ENCODE measurements around the gene ABR.

The ABR gene

DNA sequence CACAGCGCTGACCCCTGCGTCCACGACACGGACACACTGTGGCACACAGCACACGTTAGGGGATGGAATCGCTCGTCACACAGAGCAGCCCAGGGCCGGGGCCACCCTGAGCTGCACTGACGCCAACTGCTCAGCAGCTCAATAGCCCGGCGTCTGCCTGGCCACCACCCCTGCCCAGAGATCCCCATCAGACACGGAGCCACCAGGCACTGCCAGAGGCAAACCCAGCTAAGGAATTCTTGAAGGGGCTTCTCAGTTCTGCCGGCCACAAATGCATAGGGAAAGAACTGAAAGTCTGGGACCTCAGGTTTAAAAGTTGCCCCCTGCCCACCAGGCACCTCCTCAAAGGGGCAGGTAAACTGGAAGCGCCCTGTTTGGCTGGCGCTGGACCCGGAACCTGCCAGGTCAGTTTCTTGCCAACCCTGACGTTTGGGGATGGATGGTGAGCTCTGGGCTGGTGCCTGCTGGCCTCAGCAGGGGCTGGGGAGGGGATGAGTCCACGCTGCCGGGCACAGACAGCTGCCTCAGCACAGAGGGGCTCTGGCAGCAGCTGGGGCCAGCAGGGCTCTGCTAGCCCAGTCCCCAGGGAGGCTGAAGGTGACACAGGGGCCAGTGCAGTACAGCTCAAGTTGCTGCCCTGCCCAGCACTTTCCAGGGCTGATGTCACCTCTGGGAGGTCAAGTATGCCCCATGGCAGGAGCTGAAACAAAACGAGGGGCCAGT lies 149.7 kb downstream of the ABR start:
- no peaks in the 10 kb centered on the region for H3K27me3 Mint-ChIP-seq
- peaks cover 51% of the 10 kb centered on the region for H3K4me1 Mint-ChIP-seq (ENCODE audit: low read depth)
- no peaks in the 10 kb centered on the region for H3K9me3 Mint-ChIP-seq
- no peak overlapping the region for H3K27ac Mint-ChIP-seq
- intact Hi-C loops (cut with micrococcal nuclease), result no loop called here
- H3K36me3 Mint-ChIP-seq (ENCODE audit: low read depth), result peaks cover 95% of the 10 kb centered on the region
- H3K4me3 Mint-ChIP-seq, result no peak overlapping the region

GRCh38 chr17:1029196-1029921 lies 150.4 kb downstream of the ABR start:
- Mint-ChIP-seq H3K9me3 (no peaks in the 10 kb centered on the region), H3K27ac (no peak overlapping the region), H3K4me3 (no peak overlapping the region)

DNA sequence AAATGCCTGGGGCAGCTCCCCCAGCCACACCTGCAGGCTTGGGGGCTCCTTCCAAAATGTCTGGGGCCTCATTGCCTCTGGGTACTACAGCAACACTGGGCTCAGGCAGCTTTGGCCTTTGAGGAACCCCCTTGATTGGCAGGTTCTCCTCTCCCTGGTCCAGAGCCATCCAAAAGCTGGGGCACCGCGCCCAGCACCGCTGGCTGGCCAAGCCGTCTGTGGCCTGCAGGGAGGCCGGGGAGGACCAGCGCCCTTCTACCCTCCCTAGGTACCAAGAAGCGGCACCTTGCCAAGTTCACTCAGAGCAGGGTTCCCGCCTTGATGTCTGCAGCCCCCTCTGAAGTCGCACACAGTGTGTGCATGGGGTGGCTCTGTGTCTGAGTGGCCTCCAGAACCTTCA lies 152.7 kb downstream of the ABR start:
- H3K4me3 Mint-ChIP-seq, result no peak overlapping the region
- H3K9me3 Mint-ChIP-seq, result no peaks in the 10 kb centered on the region
- peaks cover 25% of the 10 kb centered on the region for H3K4me1 Mint-ChIP-seq (ENCODE audit: low read depth)
- H3K27ac Mint-ChIP-seq, result no peak overlapping the region
- peaks cover 94% of the 10 kb centered on the region for H3K36me3 Mint-ChIP-seq (ENCODE audit: low read depth)
- intact Hi-C loops (cut with micrococcal nuclease), result no loop called here
- H3K27me3 Mint-ChIP-seq, result no peaks in the 10 kb centered on the region

More at GRCh38 chr17:1029196-1029921, 150.4 kb downstream of the ABR start:
- no peaks in the 10 kb centered on the region for H3K27me3 Mint-ChIP-seq
- intact Hi-C loops (cut with micrococcal nuclease), result no loop called here
- H3K36me3 Mint-ChIP-seq (ENCODE audit: low read depth), result peaks cover 94% of the 10 kb centered on the region
- H3K4me1 Mint-ChIP-seq (ENCODE audit: low read depth), result peaks cover 44% of the 10 kb centered on the region

GRCh38 chr17:1026599-1026975 lies 153.2 kb downstream of the ABR start:
- H3K36me3 Mint-ChIP-seq (ENCODE audit: low read depth), result peaks cover 96% of the 10 kb centered on the region
- H3K4me1 Mint-ChIP-seq (ENCODE audit: low read depth), result peaks cover 23% of the 10 kb centered on the region
- intact Hi-C loops (cut with micrococcal nuclease), result no loop called here
- no peaks in the 10 kb centered on the region for H3K9me3 Mint-ChIP-seq
- H3K27me3 Mint-ChIP-seq, result no peaks in the 10 kb centered on the region
- H3K4me3 Mint-ChIP-seq, result no peak overlapping the region
- no peak overlapping the region for H3K27ac Mint-ChIP-seq

DNA sequence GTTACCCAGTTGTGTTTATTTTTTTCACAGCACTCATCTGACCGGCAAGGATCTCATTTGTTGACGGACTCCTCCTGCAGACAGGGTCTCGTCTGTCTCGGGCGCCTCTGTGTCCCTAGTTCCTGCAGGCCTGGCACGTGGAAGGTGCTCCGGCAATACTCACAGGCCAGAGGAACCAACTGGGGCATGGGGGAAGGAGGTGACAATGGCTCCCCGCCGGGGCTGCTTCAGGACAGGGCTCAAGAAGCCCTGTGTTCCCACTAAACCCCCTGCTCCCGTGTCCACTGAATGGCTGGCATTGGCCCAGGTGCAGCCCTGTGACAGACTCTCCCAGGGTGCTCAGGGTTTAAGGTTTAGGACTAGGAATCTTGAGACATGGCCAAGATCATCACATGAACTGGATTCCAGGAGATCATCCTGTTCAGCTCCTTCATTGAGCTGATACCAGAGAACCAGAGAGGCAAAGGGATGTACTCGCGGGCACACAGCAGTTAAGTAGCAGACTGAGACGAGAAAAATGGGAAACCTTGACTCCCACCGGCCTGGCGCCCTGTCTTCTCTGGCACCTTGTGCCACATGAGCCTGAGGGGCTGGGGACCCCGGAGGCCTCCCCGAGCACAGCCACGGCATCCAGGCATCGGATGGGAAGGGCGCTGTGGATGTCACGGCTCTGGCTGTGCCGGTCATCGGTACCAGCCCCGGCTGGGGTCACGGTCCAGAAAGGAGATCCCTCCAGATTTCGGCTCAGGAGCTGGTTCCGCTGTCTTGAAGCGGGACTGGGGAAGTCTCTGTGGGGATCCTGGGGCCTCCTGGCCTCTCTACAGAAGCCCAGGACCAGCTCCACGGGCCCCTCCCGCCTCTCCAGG lies 153.8 kb downstream of the ABR start:
- H3K27me3 Mint-ChIP-seq, result no peaks in the 10 kb centered on the region
- H3K9me3 Mint-ChIP-seq, result no peaks in the 10 kb centered on the region
- no peak overlapping the region for H3K4me3 Mint-ChIP-seq
- intact Hi-C loops (cut with micrococcal nuclease), result no loop called here
- no peak overlapping the region for H3K27ac Mint-ChIP-seq
- H3K4me1 Mint-ChIP-seq (ENCODE audit: low read depth), result peaks cover 23% of the 10 kb centered on the region
- peaks cover 99% of the 10 kb centered on the region for H3K36me3 Mint-ChIP-seq (ENCODE audit: low read depth)

DNA sequence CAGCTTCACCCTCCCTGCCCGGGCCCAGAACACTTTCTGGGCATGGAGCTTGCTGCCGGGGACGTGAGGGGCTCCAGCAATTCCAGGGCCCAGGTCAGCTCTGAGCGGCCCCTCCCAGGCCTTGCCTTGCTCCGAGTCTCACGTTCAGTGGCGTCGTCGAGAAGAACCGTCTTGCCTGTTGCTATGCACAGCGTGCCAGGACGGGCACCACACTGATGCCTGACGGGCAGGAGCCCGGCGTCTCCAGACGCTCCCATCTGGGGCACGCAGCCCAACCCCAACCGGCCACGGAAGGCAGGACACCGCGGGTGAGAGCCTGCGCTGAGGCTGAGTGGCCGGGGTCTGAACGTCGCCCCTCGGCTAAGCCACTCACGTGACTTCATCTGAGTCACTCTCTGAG lies 155.7 kb downstream of the ABR start:
- Mint-ChIP-seq H3K27me3 (no peaks in the 10 kb centered on the region), H3K27ac (no peak overlapping the region), H3K4me1 (ENCODE audit: low read depth) (peaks cover 14% of the 10 kb centered on the region), H3K4me3 (no peak overlapping the region), H3K9me3 (no peaks in the 10 kb centered on the region), H3K36me3 (ENCODE audit: low read depth) (peaks cover 99% of the 10 kb centered on the region)
- intact Hi-C loops (cut with micrococcal nuclease), result no loop called here

DNA sequence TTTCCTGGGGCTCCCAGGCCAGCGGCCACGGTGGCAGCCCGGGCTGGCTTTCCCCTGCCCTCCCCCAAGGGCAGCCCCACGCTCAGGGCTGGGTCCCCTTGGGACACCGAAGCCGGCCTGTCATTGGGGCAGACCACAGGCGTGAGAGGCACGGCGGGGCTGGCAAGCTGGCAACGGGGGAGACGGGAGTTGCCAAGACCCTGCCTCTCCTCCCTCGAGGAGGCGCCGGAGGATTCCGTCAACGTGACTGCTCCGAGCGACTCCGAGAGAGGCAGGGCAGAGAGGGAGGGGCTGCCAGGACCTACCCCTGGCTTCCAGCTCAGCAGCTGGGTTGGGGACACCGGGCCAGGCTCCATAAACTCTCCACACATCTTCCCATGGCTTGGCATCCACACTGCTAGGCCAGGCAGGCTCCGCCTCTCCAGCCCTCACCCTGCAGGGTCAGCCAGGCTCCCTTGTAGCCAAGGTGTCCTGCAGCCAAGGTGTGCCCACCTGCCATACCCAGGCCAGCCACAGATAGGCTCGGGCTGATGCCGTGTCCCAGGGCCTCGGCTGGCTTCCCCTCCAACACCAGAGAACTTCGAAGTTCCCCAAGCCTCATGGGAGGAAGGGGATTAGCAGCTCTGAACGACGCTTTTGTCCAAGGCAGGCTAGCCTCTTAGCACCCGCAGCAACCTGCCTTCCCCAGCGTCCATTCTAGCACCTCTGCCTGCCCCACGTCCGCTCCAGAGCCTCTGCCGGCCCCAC lies 157.3 kb downstream of the ABR start:
- H3K9me3 Mint-ChIP-seq, result no peaks in the 10 kb centered on the region

GRCh38 chr17:1021147-1021546 lies 158.6 kb downstream of the ABR start:
- peaks cover 94% of the 10 kb centered on the region for H3K36me3 Mint-ChIP-seq (ENCODE audit: low read depth)
- intact Hi-C loops (cut with micrococcal nuclease), result no loop called here
- no peaks in the 10 kb centered on the region for H3K9me3 Mint-ChIP-seq
- no peak overlapping the region for H3K27ac Mint-ChIP-seq
- H3K4me3 Mint-ChIP-seq, result no peak overlapping the region
- no peaks in the 10 kb centered on the region for H3K27me3 Mint-ChIP-seq
- H3K4me1 Mint-ChIP-seq (ENCODE audit: low read depth), result peaks cover 13% of the 10 kb centered on the region

More for the DNA sequence above, 157.3 kb downstream of the ABR start:
- Mint-ChIP-seq H3K27ac (no peak overlapping the region), H3K27me3 (no peaks in the 10 kb centered on the region), H3K36me3 (ENCODE audit: low read depth) (peaks cover 94% of the 10 kb centered on the region), H3K4me1 (ENCODE audit: low read depth) (peaks cover 13% of the 10 kb centered on the region), H3K4me3 (no peak overlapping the region)
- intact Hi-C loops (cut with micrococcal nuclease), result no loop called here

GRCh38 chr17:1019451-1019850 lies 160.3 kb downstream of the ABR start:
- H3K4me3 Mint-ChIP-seq, result no peak overlapping the region
- H3K36me3 Mint-ChIP-seq (ENCODE audit: low read depth), result peaks cover 95% of the 10 kb centered on the region

GRCh38 chr17:1018547-1018946 lies 161.2 kb downstream of the ABR start:
- H3K4me1 Mint-ChIP-seq (ENCODE audit: low read depth), result peaks cover 13% of the 10 kb centered on the region
- H3K27me3 Mint-ChIP-seq, result no peaks in the 10 kb centered on the region
- no peak overlapping the region for H3K27ac Mint-ChIP-seq
- intact Hi-C loops (cut with micrococcal nuclease), result no loop called here
- H3K36me3 Mint-ChIP-seq (ENCODE audit: low read depth), result peaks cover 93% of the 10 kb centered on the region
- H3K4me3 Mint-ChIP-seq, result no peak overlapping the region
- H3K9me3 Mint-ChIP-seq, result no peaks in the 10 kb centered on the region

More at GRCh38 chr17:1019451-1019850, 160.3 kb downstream of the ABR start:
- no peaks in the 10 kb centered on the region for H3K9me3 Mint-ChIP-seq
- H3K27me3 Mint-ChIP-seq, result no peaks in the 10 kb centered on the region
- H3K4me1 Mint-ChIP-seq (ENCODE audit: low read depth), result peaks cover 13% of the 10 kb centered on the region
- intact Hi-C loops (cut with micrococcal nuclease), result no loop called here
- no peak overlapping the region for H3K27ac Mint-ChIP-seq

DNA sequence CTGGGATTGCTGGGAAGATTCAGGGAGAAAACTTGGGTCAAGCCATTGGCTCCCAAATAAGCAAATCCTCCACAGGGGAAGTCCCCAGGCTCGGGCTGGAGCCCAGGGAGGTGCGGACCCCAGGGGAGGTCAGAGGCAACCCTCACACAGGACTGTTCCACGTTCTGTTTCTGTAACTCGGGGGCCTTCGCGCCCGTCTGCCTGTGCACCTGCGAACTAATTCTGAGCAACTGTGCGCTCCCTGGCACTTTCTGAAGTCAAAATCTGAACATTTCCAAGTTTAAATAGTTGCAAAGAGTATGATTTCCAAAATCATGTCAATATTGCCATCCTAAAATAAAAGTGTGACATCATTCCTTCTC lies 166.1 kb downstream of the ABR start:
- H3K36me3 Mint-ChIP-seq (ENCODE audit: low read depth), result peaks cover 93% of the 10 kb centered on the region
- H3K27ac Mint-ChIP-seq, result no peak overlapping the region
- no peaks in the 10 kb centered on the region for H3K27me3 Mint-ChIP-seq
- no peaks in the 10 kb centered on the region for H3K9me3 Mint-ChIP-seq
- no peak overlapping the region for H3K4me3 Mint-ChIP-seq
- no peaks in the 10 kb centered on the region for H3K4me1 Mint-ChIP-seq (ENCODE audit: low read depth)
- intact Hi-C loops (cut with micrococcal nuclease), result no loop called here

- Mint-ChIP-seq H3K4me3 (no peak overlapping the region), H3K27ac (no peak overlapping the region), H3K9me3 (no peaks in the 10 kb centered on the region), H3K27me3 (no peaks in the 10 kb centered on the region), H3K36me3 (ENCODE audit: low read depth) (peaks cover 93% of the 10 kb centered on the region), H3K4me1 (ENCODE audit: low read depth) (no peaks in the 10 kb centered on the region)
- intact Hi-C loops (cut with micrococcal nuclease), result no loop called here
Measured at GRCh38 chr17:1012823-1013728, 166.7 kb downstream of the ABR start.

All from dendritic cell treated with granulocyte-macrophage colony-stimulating factor and Interleukin-4, amounts not matched to agents 40 ng/mL and 50 ng/mL, for 4 days (primary cell).